Parathyroid adenoma (tissue), 2 donors: ENCODE measurements around the gene OSBPL5.

ENCODE experiments used
- H2AFZ ChIP-seq: fragments of 300-600 bp; sonication (generic); one replicate; pipeline ENCODE4 v1.7.0; 2017; ENCODE audit warnings: antibody characterized with exemption, mild to moderate bottlenecking
- H3K27ac ChIP-seq: fragments of 300-600 bp; sonication (generic); one replicate; pipeline ENCODE4 v1.7.0; 2017
- H3K27me3 ChIP-seq: fragments of 300-600 bp; sonication (generic); one replicate; pipeline ENCODE4 v1.7.0; 2017; ENCODE audit warnings: low read length; ENCODE audit not compliant: control insufficient read depth, insufficient read depth
- H3K36me3 ChIP-seq: fragments of 300-600 bp; sonication (generic); one replicate; pipeline ENCODE4 v1.7.0; 2017; ENCODE audit warnings: low read length; ENCODE audit not compliant: control insufficient read depth, insufficient read depth
- H3K4me1 ChIP-seq: fragments of 300-600 bp; sonication (generic); one replicate; pipeline ENCODE4 v1.7.0; 2017; ENCODE audit warnings: control low read depth
- H3K4me2 ChIP-seq: fragments of 300-600 bp; sonication (generic); one replicate; pipeline ENCODE4 v1.7.0; 2017; ENCODE audit warnings: low read length
- H3K4me3 ChIP-seq: fragments of 300-600 bp; sonication (generic); one replicate; pipeline ENCODE4 v1.7.0; 2017; ENCODE audit warnings: low read depth, low read length
- H3K79me2 ChIP-seq: fragments of 300-600 bp; sonication (generic); one replicate; pipeline ENCODE4 v1.7.0; 2017; ENCODE audit warnings: control low read depth
- H3K9ac ChIP-seq: fragments of 300-600 bp; sonication (generic); one replicate; pipeline ENCODE4 v1.7.0; 2017; ENCODE audit warnings: mild to moderate bottlenecking
- H3K9me3 ChIP-seq: fragments of 300-600 bp; sonication (generic); one replicate; pipeline ENCODE4 v1.7.0; 2017; ENCODE audit warnings: low read length; ENCODE audit not compliant: control insufficient read depth
- TF ChIP-seq, protein P1 (sequence below): fragments of 300-600 bp; sonication (generic); IDR thresholded peaks from one replicate; pipeline ENCODE4 v1.7.0; 2017; ENCODE audit warnings: antibody characterized with exemption, mild to moderate bottlenecking
- donor health status: primary hyperparathyroidism.

Gene OSBPL5

GRCh38 chr11:3050386-3051195, 114.5 kb downstream of the OSBPL5 start:
- no peak overlapping the region for H3K4me2 ChIP-seq
- no peak overlapping the region for H3K9ac ChIP-seq
- no peaks in the 10 kb centered on the region for H3K4me1 ChIP-seq
- H3K9me3 ChIP-seq: no peaks in the 10 kb centered on the region
- H3K4me3 ChIP-seq: no peak overlapping the region
- H2AFZ ChIP-seq: no peak overlapping the region
- no peak overlapping the region for H3K27ac ChIP-seq
- H3K36me3 ChIP-seq: no peaks in the 10 kb centered on the region
- H3K27me3 ChIP-seq: no peaks in the 10 kb centered on the region
- TF ChIP-seq, protein P1, sequence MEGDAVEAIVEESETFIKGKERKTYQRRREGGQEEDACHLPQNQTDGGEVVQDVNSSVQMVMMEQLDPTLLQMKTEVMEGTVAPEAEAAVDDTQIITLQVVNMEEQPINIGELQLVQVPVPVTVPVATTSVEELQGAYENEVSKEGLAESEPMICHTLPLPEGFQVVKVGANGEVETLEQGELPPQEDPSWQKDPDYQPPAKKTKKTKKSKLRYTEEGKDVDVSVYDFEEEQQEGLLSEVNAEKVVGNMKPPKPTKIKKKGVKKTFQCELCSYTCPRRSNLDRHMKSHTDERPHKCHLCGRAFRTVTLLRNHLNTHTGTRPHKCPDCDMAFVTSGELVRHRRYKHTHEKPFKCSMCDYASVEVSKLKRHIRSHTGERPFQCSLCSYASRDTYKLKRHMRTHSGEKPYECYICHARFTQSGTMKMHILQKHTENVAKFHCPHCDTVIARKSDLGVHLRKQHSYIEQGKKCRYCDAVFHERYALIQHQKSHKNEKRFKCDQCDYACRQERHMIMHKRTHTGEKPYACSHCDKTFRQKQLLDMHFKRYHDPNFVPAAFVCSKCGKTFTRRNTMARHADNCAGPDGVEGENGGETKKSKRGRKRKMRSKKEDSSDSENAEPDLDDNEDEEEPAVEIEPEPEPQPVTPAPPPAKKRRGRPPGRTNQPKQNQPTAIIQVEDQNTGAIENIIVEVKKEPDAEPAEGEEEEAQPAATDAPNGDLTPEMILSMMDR: no peak
- H3K79me2 ChIP-seq: peaks cover 13% of the 10 kb centered on the region

DNA sequence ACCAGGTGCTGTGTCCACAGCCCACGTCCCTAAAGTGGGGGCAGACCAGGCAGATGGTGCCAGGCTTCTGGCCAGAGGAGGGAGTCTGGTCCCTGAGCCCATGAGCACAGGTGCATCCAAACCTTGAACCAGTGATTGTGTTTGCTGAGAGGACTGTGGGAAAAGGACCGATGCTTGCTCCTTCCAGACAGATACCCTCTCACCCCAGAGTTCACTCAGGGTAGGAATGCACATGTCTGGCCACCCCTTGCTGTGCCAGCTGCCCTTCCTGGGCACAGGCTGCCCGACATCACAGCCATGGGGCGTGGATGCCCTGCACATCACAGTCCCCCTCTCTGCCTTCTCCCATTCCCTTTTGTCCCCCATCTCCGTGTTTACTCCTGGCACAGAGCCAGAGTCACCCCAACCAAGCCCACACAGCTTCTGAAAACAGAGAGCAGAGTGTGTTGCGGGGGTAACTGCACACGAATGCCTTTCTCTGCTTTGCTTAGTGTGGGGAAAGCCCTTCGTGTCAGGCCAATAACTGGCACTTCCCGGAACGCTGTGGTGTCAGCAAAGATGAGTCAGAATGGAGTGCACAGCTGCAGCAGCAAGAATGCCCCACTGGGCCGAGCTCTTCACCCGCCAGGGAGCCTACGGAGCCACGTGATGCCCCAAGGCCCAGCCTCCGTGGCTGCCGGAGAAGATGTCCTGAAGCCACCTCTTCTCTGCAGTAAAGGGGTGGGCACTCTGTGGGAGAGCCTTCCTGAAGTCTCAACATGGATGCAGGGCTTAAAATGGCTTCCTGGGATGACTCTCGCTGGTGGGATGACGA, 115.5 kb downstream of the OSBPL5 start:
- Histone ChIP-seq H3K9me3 (no peaks in the 10 kb centered on the region), H3K27me3 (no peaks in the 10 kb centered on the region), H3K9ac (no peak overlapping the region), H3K4me1 (no peaks in the 10 kb centered on the region), H3K79me2 (peaks cover 13% of the 10 kb centered on the region), H3K4me2 (no peak overlapping the region), H3K4me3 (no peak overlapping the region), H3K36me3 (no peaks in the 10 kb centered on the region), H3K27ac (no peak overlapping the region), H2AFZ (no peak overlapping the region)
- TF ChIP-seq, protein P1: no peak

DNA sequence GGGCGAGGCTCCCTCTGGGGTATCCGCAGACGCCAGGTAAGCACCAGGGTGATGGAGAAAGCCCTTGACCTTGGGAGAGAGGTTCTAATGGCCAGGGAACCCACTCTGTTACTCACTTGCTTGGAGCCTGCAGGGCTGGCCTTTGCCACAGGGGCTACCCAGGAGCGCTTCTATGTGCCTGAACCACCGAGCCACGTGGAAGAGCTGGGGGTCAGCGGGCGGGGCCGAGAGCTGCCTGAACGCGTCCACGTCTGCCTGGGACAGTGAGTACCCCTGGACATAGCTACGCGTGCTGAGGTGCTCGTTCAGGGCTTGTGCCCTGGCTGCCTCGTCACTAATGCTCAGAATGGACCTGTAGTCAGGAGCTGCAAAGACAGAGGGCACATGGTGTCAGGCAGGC, 117.5 kb downstream of the OSBPL5 start:
- Histone ChIP-seq H2AFZ (no peak overlapping the region), H3K9me3 (no peaks in the 10 kb centered on the region), H3K36me3 (no peaks in the 10 kb centered on the region), H3K4me2 (no peak overlapping the region), H3K9ac (no peak overlapping the region), H3K79me2 (peaks cover 10% of the 10 kb centered on the region), H3K4me3 (no peak overlapping the region), H3K27ac (no peak overlapping the region), H3K4me1 (no peaks in the 10 kb centered on the region), H3K27me3 (no peaks in the 10 kb centered on the region)
- TF ChIP-seq, protein P1: no peak

GRCh38 chr11:3046641-3047040, 118.5 kb downstream of the OSBPL5 start:
- H3K4me1 ChIP-seq: no peaks in the 10 kb centered on the region
- H3K36me3 ChIP-seq: no peaks in the 10 kb centered on the region
- no peaks in the 10 kb centered on the region for H3K9me3 ChIP-seq
- no peak overlapping the region for H3K4me2 ChIP-seq
- H2AFZ ChIP-seq: no peak overlapping the region
- H3K27ac ChIP-seq: no peak overlapping the region
- no peak overlapping the region for H3K4me3 ChIP-seq
- H3K9ac ChIP-seq: no peak overlapping the region
- peaks cover 8% of the 10 kb centered on the region for H3K79me2 ChIP-seq
- TF ChIP-seq, protein P1: no peak
- no peaks in the 10 kb centered on the region for H3K27me3 ChIP-seq
